NCI-H526 treated with DMSO at 0.1 percent for 48 hours (cell line): ENCODE results near the gene NOC4L.
"Not testable (repeated sequence)": the region's sequence is repeated elsewhere in the genome, so short reads cannot be mapped to it uniquely, and the experiment has no call there.

Experiments
- DNase-seq: peaks from one replicate; lab custom pipeline; 2025; lab: John Stamatoyannopoulos, UW

Gene NOC4L

GRCh38 chr12:132182206-132182710, 38.0 kb downstream of the NOC4L start:
- DNase-seq, result no peak

- DNase-seq, result no peak
These were observed 38.6 kb downstream of the NOC4L start for GRCh38 chr12:132182711-132183365.

- no peak for DNase-seq
These were observed 41.4 kb downstream of the NOC4L start for GRCh38 chr12:132185705-132186104.

GRCh38 chr12:132186208-132186856, 42.1 kb downstream of the NOC4L start:
- DNase-seq, result no peak

GRCh38 chr12:132186857-132187620, 42.8 kb downstream of the NOC4L start:
- no peak for DNase-seq

GRCh38 chr12:132187646-132188450, 43.6 kb downstream of the NOC4L start:
- no peak for DNase-seq

- no peak for DNase-seq
These were observed 44.2 kb downstream of the NOC4L start for GRCh38 chr12:132188451-132188901.

GRCh38 chr12:132188916-132189325, 44.7 kb downstream of the NOC4L start:
- DNase-seq, result no peak

GRCh38 chr12:132189378-132190011, 45.2 kb downstream of the NOC4L start:
- peak; percentile 28 for DNase-seq

- DNase-seq, result no peak
These were observed 45.9 kb downstream of the NOC4L start for GRCh38 chr12:132190012-132190755.

- DNase-seq, result no peak
These were observed 46.7 kb downstream of the NOC4L start for GRCh38 chr12:132190834-132191500.

- DNase-seq, result no peak
These were observed 47.7 kb downstream of the NOC4L start for GRCh38 chr12:132191715-132192553.

GRCh38 chr12:132194056-132194455, 49.8 kb downstream of the NOC4L start:
- DNase-seq, result no peak

- DNase-seq, result no peak
These were observed 50.3 kb downstream of the NOC4L start for GRCh38 chr12:132194556-132194955.

- DNase-seq, result not testable (repeated sequence)
These were observed 51.0 kb downstream of the NOC4L start for GRCh38 chr12:132195242-132195641.

GRCh38 chr12:132196038-132196872, 52.0 kb downstream of the NOC4L start:
- no peak for DNase-seq

- no peak for DNase-seq
These were observed 52.7 kb downstream of the NOC4L start for GRCh38 chr12:132196873-132197390.
